ENCODE measurements around the gene CAP1. TPM values are rescaled to one million over a fixed set of nuclear protein-coding genes. Genes with fewer than 3 reads are reported as not detected.

CAP1 gene
- total and polyA plus RNA-seq, 2 of the 13 experiments (the other 11 are each of a cell fraction or from before 2014, with no cell fraction given) = 174 to 195 TPM

DNA sequence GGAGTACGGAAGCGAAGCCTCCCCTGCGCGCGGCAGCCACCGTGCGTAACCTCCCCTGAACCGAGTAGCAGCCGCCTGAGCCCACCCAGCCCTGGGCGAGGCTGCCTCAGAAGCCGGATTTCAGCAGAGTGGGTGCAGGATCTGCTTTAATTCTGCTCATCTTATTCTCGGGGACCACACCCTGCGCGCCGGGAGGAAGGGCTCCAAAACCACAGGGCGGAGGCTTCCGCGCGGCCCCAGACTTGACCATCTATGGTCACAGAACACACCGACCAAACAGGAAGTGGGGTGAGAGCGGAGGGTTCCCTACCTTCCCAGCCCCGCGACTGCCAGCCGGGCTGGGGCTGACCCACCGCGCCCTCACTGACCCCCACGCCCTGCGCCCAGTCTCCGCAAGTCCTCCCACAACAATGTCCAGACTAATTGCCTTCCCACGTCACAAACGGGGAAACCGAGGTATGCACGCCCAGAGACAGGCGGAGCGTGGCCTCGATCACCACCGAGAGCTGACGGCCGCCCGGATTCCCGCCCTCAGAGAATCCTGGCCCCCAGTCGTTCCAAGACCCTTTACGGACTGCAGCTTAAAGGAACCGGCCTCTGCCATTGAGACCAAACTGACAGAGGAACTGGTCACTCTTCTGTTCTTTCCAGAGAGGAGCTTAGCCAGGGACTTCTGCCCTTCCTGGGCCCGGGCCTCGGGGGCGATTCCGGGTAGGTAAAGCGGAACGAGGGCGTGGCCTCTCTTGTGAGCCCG is 595 bp upstream of the CAP1 start (continued):
- TF ChIP-seq ZNF879 (CRISPR knock-in tag; IDR thresholded peaks at IDR 0.05) (no peak; the same call in 1 of the 2 replicates), ZBTB7A (CRISPR knock-in tag; IDR thresholded peaks at IDR 0.05) (no peak), ZSCAN30 (CRISPR knock-in tag; IDR thresholded peaks at IDR 0.05) (no peak), FOXA1 (IDR thresholded peaks at IDR 0.05) (no peak), FOXA1 (CRISPR knock-in tag; IDR thresholded peaks at IDR 0.05) (no peak), ZNF350 (CRISPR knock-in tag; IDR thresholded peaks at IDR 0.05; ENCODE audit: borderline replicate concordance, low read depth) (peak; percentile 56; the same call in 1 of the 2 replicates), REL (CRISPR knock-in tag; conservative IDR thresholded peaks at IDR 0.05) (no peak), ZBTB1 (CRISPR knock-in tag; IDR thresholded peaks at IDR 0.05; ENCODE audit: borderline replicate concordance) (no peak), KLF9 (CRISPR knock-in tag; IDR thresholded peaks at IDR 0.05; ENCODE audit: low read depth) (no peak), ZFP62 (CRISPR knock-in tag; IDR thresholded peaks at IDR 0.05) (no peak), ZNF7 (CRISPR knock-in tag; IDR thresholded peaks at IDR 0.05) (no peak), ZNF788 (CRISPR knock-in tag; IDR thresholded peaks at IDR 0.05; ENCODE audit: borderline replicate concordance) (no peak), SRY (CRISPR knock-in tag; IDR thresholded peaks at IDR 0.05) (peak; percentile 91), NFYC (CRISPR knock-in tag; IDR thresholded peaks at IDR 0.05) (no peak)
- TF ChIP-seq, protein P1, sequence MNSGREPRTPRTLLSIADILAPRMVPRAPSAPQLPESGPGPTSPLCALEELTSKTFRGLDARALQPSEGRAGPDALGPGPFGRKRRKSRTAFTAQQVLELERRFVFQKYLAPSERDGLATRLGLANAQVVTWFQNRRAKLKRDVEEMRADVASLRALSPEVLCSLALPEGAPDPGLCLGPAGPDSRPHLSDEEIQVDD (CRISPR knock-in tag; IDR thresholded peaks at IDR 0.05; ENCODE audit: borderline replicate concordance) = no peak
- TF ChIP-seq, protein P2, sequence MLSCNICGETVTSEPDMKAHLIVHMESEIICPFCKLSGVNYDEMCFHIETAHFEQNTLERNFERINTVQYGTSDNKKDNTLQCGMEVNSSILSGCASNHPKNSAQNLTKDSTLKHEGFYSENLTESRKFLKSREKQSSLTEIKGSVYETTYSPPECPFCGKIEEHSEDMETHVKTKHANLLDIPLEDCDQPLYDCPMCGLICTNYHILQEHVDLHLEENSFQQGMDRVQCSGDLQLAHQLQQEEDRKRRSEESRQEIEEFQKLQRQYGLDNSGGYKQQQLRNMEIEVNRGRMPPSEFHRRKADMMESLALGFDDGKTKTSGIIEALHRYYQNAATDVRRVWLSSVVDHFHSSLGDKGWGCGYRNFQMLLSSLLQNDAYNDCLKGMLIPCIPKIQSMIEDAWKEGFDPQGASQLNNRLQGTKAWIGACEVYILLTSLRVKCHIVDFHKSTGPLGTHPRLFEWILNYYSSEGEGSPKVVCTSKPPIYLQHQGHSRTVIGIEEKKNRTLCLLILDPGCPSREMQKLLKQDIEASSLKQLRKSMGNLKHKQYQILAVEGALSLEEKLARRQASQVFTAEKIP (CRISPR knock-in tag; IDR thresholded peaks at IDR 0.05; ENCODE audit: borderline replicate concordance) = no peak
- TF ChIP-seq, protein P3, sequence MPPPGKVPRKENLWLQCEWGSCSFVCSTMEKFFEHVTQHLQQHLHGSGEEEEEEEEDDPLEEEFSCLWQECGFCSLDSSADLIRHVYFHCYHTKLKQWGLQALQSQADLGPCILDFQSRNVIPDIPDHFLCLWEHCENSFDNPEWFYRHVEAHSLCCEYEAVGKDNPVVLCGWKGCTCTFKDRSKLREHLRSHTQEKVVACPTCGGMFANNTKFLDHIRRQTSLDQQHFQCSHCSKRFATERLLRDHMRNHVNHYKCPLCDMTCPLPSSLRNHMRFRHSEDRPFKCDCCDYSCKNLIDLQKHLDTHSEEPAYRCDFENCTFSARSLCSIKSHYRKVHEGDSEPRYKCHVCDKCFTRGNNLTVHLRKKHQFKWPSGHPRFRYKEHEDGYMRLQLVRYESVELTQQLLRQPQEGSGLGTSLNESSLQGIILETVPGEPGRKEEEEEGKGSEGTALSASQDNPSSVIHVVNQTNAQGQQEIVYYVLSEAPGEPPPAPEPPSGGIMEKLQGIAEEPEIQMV (CRISPR knock-in tag; IDR thresholded peaks at IDR 0.05; ENCODE audit: low read depth) = peak; percentile 34; the same call in 1 of the 2 replicates
- TF ChIP-seq, protein P4, sequence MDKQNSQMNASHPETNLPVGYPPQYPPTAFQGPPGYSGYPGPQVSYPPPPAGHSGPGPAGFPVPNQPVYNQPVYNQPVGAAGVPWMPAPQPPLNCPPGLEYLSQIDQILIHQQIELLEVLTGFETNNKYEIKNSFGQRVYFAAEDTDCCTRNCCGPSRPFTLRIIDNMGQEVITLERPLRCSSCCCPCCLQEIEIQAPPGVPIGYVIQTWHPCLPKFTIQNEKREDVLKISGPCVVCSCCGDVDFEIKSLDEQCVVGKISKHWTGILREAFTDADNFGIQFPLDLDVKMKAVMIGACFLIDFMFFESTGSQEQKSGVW (CRISPR knock-in tag; IDR thresholded peaks at IDR 0.05; ENCODE audit: borderline replicate concordance) = no peak
- TF ChIP-seq, protein P5, sequence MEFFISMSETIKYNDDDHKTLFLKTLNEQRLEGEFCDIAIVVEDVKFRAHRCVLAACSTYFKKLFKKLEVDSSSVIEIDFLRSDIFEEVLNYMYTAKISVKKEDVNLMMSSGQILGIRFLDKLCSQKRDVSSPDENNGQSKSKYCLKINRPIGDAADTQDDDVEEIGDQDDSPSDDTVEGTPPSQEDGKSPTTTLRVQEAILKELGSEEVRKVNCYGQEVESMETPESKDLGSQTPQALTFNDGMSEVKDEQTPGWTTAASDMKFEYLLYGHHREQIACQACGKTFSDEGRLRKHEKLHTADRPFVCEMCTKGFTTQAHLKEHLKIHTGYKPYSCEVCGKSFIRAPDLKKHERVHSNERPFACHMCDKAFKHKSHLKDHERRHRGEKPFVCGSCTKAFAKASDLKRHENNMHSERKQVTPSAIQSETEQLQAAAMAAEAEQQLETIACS (CRISPR knock-in tag; IDR thresholded peaks at IDR 0.05) = no peak
- TF ChIP-seq, protein P6, sequence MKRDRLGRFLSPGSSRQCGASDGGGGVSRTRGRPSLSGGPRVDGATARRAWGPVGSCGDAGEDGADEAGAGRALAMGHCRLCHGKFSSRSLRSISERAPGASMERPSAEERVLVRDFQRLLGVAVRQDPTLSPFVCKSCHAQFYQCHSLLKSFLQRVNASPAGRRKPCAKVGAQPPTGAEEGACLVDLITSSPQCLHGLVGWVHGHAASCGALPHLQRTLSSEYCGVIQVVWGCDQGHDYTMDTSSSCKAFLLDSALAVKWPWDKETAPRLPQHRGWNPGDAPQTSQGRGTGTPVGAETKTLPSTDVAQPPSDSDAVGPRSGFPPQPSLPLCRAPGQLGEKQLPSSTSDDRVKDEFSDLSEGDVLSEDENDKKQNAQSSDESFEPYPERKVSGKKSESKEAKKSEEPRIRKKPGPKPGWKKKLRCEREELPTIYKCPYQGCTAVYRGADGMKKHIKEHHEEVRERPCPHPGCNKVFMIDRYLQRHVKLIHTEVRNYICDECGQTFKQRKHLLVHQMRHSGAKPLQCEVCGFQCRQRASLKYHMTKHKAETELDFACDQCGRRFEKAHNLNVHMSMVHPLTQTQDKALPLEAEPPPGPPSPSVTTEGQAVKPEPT (CRISPR knock-in tag; IDR thresholded peaks at IDR 0.05; ENCODE audit: low read depth) = 0 out of 2 replicates have a peak, but pooled peaks have one; percentile 47
- TF ChIP-seq, protein P7, sequence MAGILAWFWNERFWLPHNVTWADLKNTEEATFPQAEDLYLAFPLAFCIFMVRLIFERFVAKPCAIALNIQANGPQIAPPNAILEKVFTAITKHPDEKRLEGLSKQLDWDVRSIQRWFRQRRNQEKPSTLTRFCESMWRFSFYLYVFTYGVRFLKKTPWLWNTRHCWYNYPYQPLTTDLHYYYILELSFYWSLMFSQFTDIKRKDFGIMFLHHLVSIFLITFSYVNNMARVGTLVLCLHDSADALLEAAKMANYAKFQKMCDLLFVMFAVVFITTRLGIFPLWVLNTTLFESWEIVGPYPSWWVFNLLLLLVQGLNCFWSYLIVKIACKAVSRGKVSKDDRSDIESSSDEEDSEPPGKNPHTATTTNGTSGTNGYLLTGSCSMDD (CRISPR knock-in tag; IDR thresholded peaks at IDR 0.05) = no peak
